IMR-90 (cell line): ENCODE results near the gene LDB2. TPM values are rescaled to one million over a fixed set of nuclear protein-coding genes. Genes with fewer than 3 reads are reported as not detected.
"Not testable (repeated sequence)": the region's sequence is repeated elsewhere in the genome, so short reads cannot be mapped to it uniquely, and the experiment has no call there.

Experiments used
- ATAC-seq: fragments of 200-7000 bp; cut with Tn5 transposase; 2 replicates; pipeline ENCODE4 v1.9.1; 2020; ENCODE audit warnings: low read depth, mild to moderate bottlenecking, moderate library complexity
- BruUV-seq: library from RNA; stranded (reverse); fragments of 400-500 nt; replicated peaks from 2 replicates; lab custom pipeline; 2021; lab: Mats Ljungman, UMichigan
- CTCF ChIA-PET: fragments of 300-600 bp; formaldehyde crosslinking; extraction: SDS; loops from one replicate; lab custom pipeline; 2021; ENCODE audit warnings: antibody characterized with exemption; lab: Yijun Ruan, JAX
- POLR2A ChIA-PET: fragments of 300-600 bp; sonication (Branson Sonifier 250); formaldehyde crosslinking; loops from one replicate; lab custom pipeline; 2022; ENCODE audit warnings: antibody characterized with exemption; ENCODE audit not compliant: unreplicated experiment; lab: Charles Lee
- DNase-seq: peaks from one replicate; pipeline ENCODE4 v3.0.0; 2013
- H2AFZ ChIP-seq: replicated peaks from 2 replicates; pipeline ENCODE3; 2013; ENCODE audit warnings: low read length, mild to moderate bottlenecking; ENCODE audit not compliant: poor library complexity
- H2AK5ac ChIP-seq: 2 replicates; pipeline ENCODE4 v1.6.1; 2013; ENCODE audit warnings: low read depth, low read length, inconsistent platforms
- H2AK9ac ChIP-seq: replicated peaks from 2 replicates; pipeline ENCODE3; 2013; ENCODE audit warnings: mild to moderate bottlenecking, low read depth, low read length, moderate library complexity; ENCODE audit not compliant: poor library complexity
- H2BK120ac ChIP-seq: 2 replicates; pipeline ENCODE4 v1.6.1; 2013; ENCODE audit warnings: low read depth, low read length, inconsistent platforms
- H2BK15ac ChIP-seq: 3 replicates; pipeline ENCODE4 v1.6.1; 2013; ENCODE audit warnings: low read depth, low read length, inconsistent platforms
- H2BK20ac ChIP-seq: 2 replicates; pipeline ENCODE4 v1.6.1; 2013; ENCODE audit warnings: low read depth, mild to moderate bottlenecking, inconsistent platforms, low read length, moderate library complexity
- H2BK5ac ChIP-seq: 2 replicates; pipeline ENCODE4 v1.6.1; 2013; ENCODE audit warnings: mild to moderate bottlenecking, low read depth, low read length, inconsistent platforms; ENCODE audit not compliant: poor library complexity, severe bottlenecking
- H3K14ac ChIP-seq: replicated peaks from 2 replicates; pipeline ENCODE4 v1.6.1; 2013; ENCODE audit warnings: low read depth, low read length, inconsistent platforms
- H3K18ac ChIP-seq: 2 replicates; pipeline ENCODE4 v1.6.1; 2013; ENCODE audit warnings: low read depth, low read length, control low read depth
- H3K23ac ChIP-seq: 2 replicates; pipeline ENCODE4 v1.6.1; 2013; ENCODE audit warnings: low read depth, low read length, inconsistent platforms
- H3K27ac ChIP-seq: 2 replicates; pipeline ENCODE4 v1.5.1; 2013; ENCODE audit warnings: mild to moderate bottlenecking, control low read depth, low read length; ENCODE audit not compliant: insufficient read depth
- H3K27me3 ChIP-seq: 2 replicates; pipeline ENCODE4 v1.6.1; 2013; ENCODE audit warnings: low read length; ENCODE audit not compliant: control insufficient read depth, insufficient read depth
- H3K36me3 ChIP-seq: 2 replicates; pipeline ENCODE4 v1.6.1; 2013; ENCODE audit warnings: low read length, mixed read lengths; ENCODE audit not compliant: control insufficient read depth, insufficient read depth
- H3K4ac ChIP-seq: 2 replicates; pipeline ENCODE4 v1.6.1; 2013; ENCODE audit warnings: low read depth, low read length, inconsistent platforms
- H3K4me1 ChIP-seq: 2 replicates; pipeline ENCODE4 v1.6.1; 2013; ENCODE audit warnings: low read length, mixed read lengths; ENCODE audit not compliant: control insufficient read depth, insufficient read depth
- H3K4me2 ChIP-seq: 2 replicates; pipeline ENCODE4 v1.6.1; 2013; ENCODE audit warnings: low read depth, mild to moderate bottlenecking, control low read depth, low read length, moderate library complexity
- H3K4me3 ChIP-seq: 2 replicates; pipeline ENCODE4 v1.5.1; 2013; ENCODE audit warnings: low read depth, mild to moderate bottlenecking, control low read depth, low read length, moderate library complexity; ENCODE audit not compliant: insufficient read depth
- H3K56ac ChIP-seq: 2 replicates; pipeline ENCODE4 v1.6.1; 2013; ENCODE audit warnings: low read length, inconsistent platforms; ENCODE audit not compliant: insufficient read depth; ENCODE audit errors: extremely low read depth
- H3K79me1 ChIP-seq, 2 experiments: 2 replicates each; pipeline ENCODE4 v1.6.1; 2013; ENCODE audit warnings: low read length in 2 of 2, inconsistent platforms in 1 of 2, low read depth in 1 of 2
- H3K9ac ChIP-seq: 2 replicates; pipeline ENCODE4 v1.6.1; 2013; ENCODE audit warnings: low read depth, low read length, control low read depth
- H3K9me1 ChIP-seq: 2 replicates; pipeline ENCODE4 v1.6.1; 2013; ENCODE audit warnings: low read length, inconsistent platforms; ENCODE audit not compliant: insufficient read depth
- H3K9me3 ChIP-seq: 2 replicates; pipeline ENCODE4 v1.6.1; 2013; ENCODE audit warnings: low read length; ENCODE audit not compliant: control insufficient read depth, insufficient read depth
- H4K20me1 ChIP-seq: 2 replicates; pipeline ENCODE4 v1.6.1; 2013; ENCODE audit warnings: low read length, inconsistent platforms; ENCODE audit not compliant: insufficient read depth
- H4K5ac ChIP-seq: 2 replicates; pipeline ENCODE4 v1.6.1; 2013; ENCODE audit warnings: mild to moderate bottlenecking, low read depth, low read length, control low read depth
- H4K8ac ChIP-seq, 2 experiments: 2 replicates each; pipeline ENCODE4 v1.6.1; 2013; ENCODE audit warnings: low read depth in 2 of 2, low read length in 2 of 2, control low read depth in 1 of 2, inconsistent platforms in 1 of 2
- H4K91ac ChIP-seq: 2 replicates; pipeline ENCODE4 v1.6.1; 2013; ENCODE audit warnings: low read depth, low read length, inconsistent platforms; ENCODE audit not compliant: insufficient read depth
- CEBPB ChIP-seq: IDR thresholded peaks from 2 replicates; pipeline ENCODE4 v1.6.1; 2012; ENCODE audit warnings: low read depth, low read length, improper control_type of control experiment
- RAD21 ChIP-seq: IDR thresholded peaks from 2 replicates; pipeline ENCODE4 v1.6.1; 2012; ENCODE audit warnings: low read length, improper control_type of control experiment
- WGBS, 2 experiments: methylation state at CpG; one replicate each; pipeline versions ENCODE4 v1.1.5 to v1.1.7; 2013; ENCODE audit warnings: missing lambda C conversion rate in 2 of 2; ENCODE audit not compliant: insufficient read length in 1 of 2; ENCODE audit errors: extremely low coverage in 2 of 2; 5-methylcytosine and 5-hydroxymethylcytosine counted together
- dilution Hi-C: fragments of 300-500 bp; cut with HindIII; formaldehyde crosslinking; loops from one replicate; pipeline ENCODE4 v1.14.3; 2018; ENCODE audit warnings: low sequenced_read_pairs; ENCODE audit not compliant: unreplicated experiment
- in situ Hi-C: fragments of 300-500 bp; cut with MboI; formaldehyde crosslinking; loops from 3 replicates; pipeline ENCODE4 v1.14.3; 2019; ENCODE audit warnings: low sequenced_read_pairs, inconsistent platforms, mixed read lengths
- intact Hi-C: fragments of 100-400 bp; cut with micrococcal nuclease; formaldehyde crosslinking; loops from 2 replicates; pipeline ENCODE4 v1.10.0; 2022
- polyA plus RNA-seq, 3 experiments: library from polyadenylated mRNA; depleted of rRNA; stranded (reverse); fragments of >200 nt; gene quantifications; 2 replicates each; pipeline ENCODE4 v1.2.3, GENCODE V29; 2012; ENCODE audit warnings: low replicate concordance in 1 of 3
- total RNA-seq: library from RNA; depleted of rRNA; stranded (reverse); fragments of >200 nt; gene quantifications from 2 replicates; pipeline ENCODE4 v1.2.3, GENCODE V29; 2012

The LDB2 gene
- total and polyA plus RNA-seq, 2 of the 4 experiments (the other 2 are of a cell fraction) = 67.9 to 116 TPM

DNA sequence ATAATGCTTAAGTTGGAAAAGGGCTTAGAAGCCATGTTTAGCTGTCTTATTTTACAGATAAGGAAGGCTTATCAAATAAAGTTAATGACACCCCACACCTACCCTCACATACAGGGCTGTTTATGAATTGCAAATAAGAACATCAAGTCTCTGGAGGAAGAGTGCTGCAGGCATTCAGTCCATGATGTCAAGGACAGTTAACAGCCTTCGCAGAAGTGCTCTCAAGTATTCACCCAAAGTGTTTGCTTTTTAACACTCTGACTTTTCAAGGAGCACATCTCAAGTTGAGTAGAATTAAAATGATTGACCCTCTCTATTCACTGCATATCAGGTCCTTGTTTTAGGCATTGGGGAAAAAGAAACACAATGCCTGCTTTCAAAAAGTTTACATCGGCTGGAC, 328.7 kb downstream of the LDB2 start:
- Histone ChIP-seq H4K91ac (no peak overlapping the region), H2AK5ac (no peak overlapping the region), H3K27ac (no peak overlapping the region), H3K18ac (no peak overlapping the region), H3K4ac (no peak overlapping the region), H3K23ac (no peak overlapping the region), H3K4me1 (peaks cover 6% of the 10 kb centered on the region), H4K5ac (no peak overlapping the region), H3K4me3 (no peak overlapping the region), H3K9me1 (no peaks in the 10 kb centered on the region), H2BK5ac (no peak overlapping the region), H2BK120ac (no peak overlapping the region), H2BK20ac (no peak overlapping the region), H3K79me1 (no peaks in the 10 kb centered on the region), H2AFZ (no peak overlapping the region), H3K9ac (no peak overlapping the region), H3K4me2 (no peak overlapping the region), H2BK15ac (no peak overlapping the region), H4K8ac (no peak overlapping the region), H3K56ac (no peak overlapping the region), H4K20me1 (no peaks in the 10 kb centered on the region), H3K9me3 (no peaks in the 10 kb centered on the region), H3K36me3 (no peaks in the 10 kb centered on the region), H3K14ac (no peak overlapping the region), H3K27me3 (no peaks in the 10 kb centered on the region), H2AK9ac (no peak overlapping the region)
- ChIA-PET POLR2A (no interaction called here), CTCF (no interaction called here)
- in situ Hi-C loops = no loop called here
- BruUV-seq = no TSS peak
- dilution Hi-C loops = no loop called here
- ATAC-seq (no peak), DNase-seq (no peak)
- TF ChIP-seq RAD21 (no peak), CEBPB (no peak)
- intact Hi-C loops = no loop called here
- WGBS, 2 experiments = no CpG with 5 or more reads among the region's 2 CpGs

- DNase-seq, intact Hi-C loops, H3K14ac ChIP-seq, H3K79me1 ChIP-seq, H2AK5ac ChIP-seq, H2AK9ac ChIP-seq, BruUV-seq, H3K4me2 ChIP-seq, H2BK120ac ChIP-seq, H3K27me3 ChIP-seq, H3K27ac ChIP-seq, H2AFZ ChIP-seq, in situ Hi-C loops, H3K23ac ChIP-seq, H3K9me3 ChIP-seq, H2BK15ac ChIP-seq, H3K36me3 ChIP-seq, H2BK5ac ChIP-seq, H3K4ac ChIP-seq, CTCF ChIA-PET, H3K4me3 ChIP-seq, H4K8ac ChIP-seq, ATAC-seq, dilution Hi-C loops, H4K5ac ChIP-seq, H2BK20ac ChIP-seq, H3K4me1 ChIP-seq, H3K18ac ChIP-seq, H3K9ac ChIP-seq, H4K20me1 ChIP-seq, H4K91ac ChIP-seq, POLR2A ChIA-PET, H3K9me1 ChIP-seq, H3K56ac ChIP-seq: not testable (repeated sequence)
- WGBS, 2 experiments = 100% methylated on average over 6 of the region's 14 CpGs; no CpG with 5 or more reads in 1 of the 2 experiments
Measured at GRCh38 chr4:16557316-16557715, 341.1 kb downstream of the LDB2 start.
